ENCODE data around the gene ACOT8. TPM values are rescaled to one million over a fixed set of nuclear protein-coding genes. Genes with fewer than 3 reads are reported as not detected.

Gene ACOT8
- total and polyA plus RNA-seq, 2 of the 4 experiments (the other 2 are of a cell fraction), result 29.8 to 47.5 TPM

GRCh38 chr20:45859916-45860315 lies 2.7 kb upstream of the ACOT8 start:
- H2BK20ac ChIP-seq (ENCODE audit: low read depth, low read length), result no peak overlapping the region
- no peak for TF ChIP-seq USF2 (IDR thresholded peaks at IDR 0.05; ENCODE audit: low read depth, low read length)
- TF ChIP-seq BHLHE40 (IDR thresholded peaks at IDR 0.05; ENCODE audit: low read depth, low read length), result no peak
- no peak for TF ChIP-seq ELK1 (IDR thresholded peaks at IDR 0.05; ENCODE audit: borderline replicate concordance, low read depth, low read length)
- TF ChIP-seq RAD21 (IDR thresholded peaks at IDR 0.05; ENCODE audit: low read length), result no peak
- no peak for TF ChIP-seq CTCF (conservative IDR thresholded peaks at IDR 0.05; ENCODE audit: low read depth, low read length)
- TF ChIP-seq CHD1 (IDR thresholded peaks at IDR 0.05; ENCODE audit: low read depth, low read length), result no peak
- TF ChIP-seq SMC3 (IDR thresholded peaks at IDR 0.05; ENCODE audit: low read depth, low read length), result no peak
- TF ChIP-seq RCOR1 (IDR thresholded peaks at IDR 0.05; ENCODE audit: insufficient replicate concordance, low read length), result no peak
- TF ChIP-seq CEBPB (IDR thresholded peaks at IDR 0.05; ENCODE audit: low read depth, low read length), result no peak
- no peak for TF ChIP-seq MAZ (IDR thresholded peaks at IDR 0.05; ENCODE audit: borderline replicate concordance, low read depth, low read length)
- TF ChIP-seq RFX5 (IDR thresholded peaks at IDR 0.05; ENCODE audit: low read depth, low read length), result no peak
- TF ChIP-seq MXI1 (IDR thresholded peaks at IDR 0.05; ENCODE audit: borderline replicate concordance, low read depth, low read length), result no peak
- no peak for TF ChIP-seq FOS (IDR thresholded peaks at IDR 0.05; ENCODE audit: low read depth, low read length)
- no peak for TF ChIP-seq POLR2A (IDR thresholded peaks at IDR 0.05; ENCODE audit: low read depth, low read length)
- TF ChIP-seq MAFK (IDR thresholded peaks at IDR 0.05; ENCODE audit: low read depth, low read length), result no peak
- TF ChIP-seq NFE2L2 (IDR thresholded peaks at IDR 0.05; ENCODE audit: low read depth, low read length), result no peak
- H2BK15ac ChIP-seq (ENCODE audit: low read depth, low read length), result no peak overlapping the region
- peaks cover 26 to 52% of the 10 kb centered on the region in 2 experiments for H3K79me1 ChIP-seq (ENCODE audit: low read depth in 1 of 2, low read length in 2 of 2)
- H2AFZ ChIP-seq (replicated peaks; ENCODE audit: low read length, poor library complexity), result no peak overlapping the region
- no peak overlapping the region for H2BK5ac ChIP-seq (ENCODE audit: low read depth, low read length, poor library complexity, severe bottlenecking)
- H2BK120ac ChIP-seq (ENCODE audit: low read depth, low read length), result no peak overlapping the region
- dilution Hi-C loops (cut with HindIII; ENCODE audit: low sequenced_read_pairs, unreplicated experiment), result no loop called here
- 100% methylated on average over 1 of the region's 5 CpGs; no CpG with 5 or more reads in 1 of the 2 experiments for WGBS, 2 experiments (ENCODE audit: extremely low coverage in 2 of 2, insufficient read length in 1 of 2)
- ChIA-PET POLR2A (ENCODE audit: unreplicated experiment) (no interaction called here), CTCF (interaction anchor here (0.6 kb wide), 1 partner anchor 20 kb away, joined by 3 read pairs; no protein-coding TSS in a partner anchor)
- in situ Hi-C loops (cut with MboI; ENCODE audit: low sequenced_read_pairs), result no loop called here
- H3K27me3 ChIP-seq (ENCODE audit: control insufficient read depth, insufficient read depth, low read length), result no peaks in the 10 kb centered on the region
- no peak overlapping the region for H4K5ac ChIP-seq (ENCODE audit: low read depth, low read length)
- no peaks in the 10 kb centered on the region for H4K20me1 ChIP-seq (ENCODE audit: insufficient read depth, low read length)
- no peaks in the 10 kb centered on the region for H3K9me3 ChIP-seq (ENCODE audit: control insufficient read depth, insufficient read depth, low read length)
- no peak overlapping the region for H3K56ac ChIP-seq (ENCODE audit: extremely low read depth, insufficient read depth, low read length)
- BruUV-seq (replicated peaks), result no TSS peak
- H3K4me1 ChIP-seq (ENCODE audit: control insufficient read depth, insufficient read depth, low read length), result peaks cover 6% of the 10 kb centered on the region; the same call in 1 of the 2 replicates
- H3K14ac ChIP-seq (replicated peaks; ENCODE audit: low read depth, low read length), result no peak overlapping the region
- H3K9ac ChIP-seq (ENCODE audit: low read depth, low read length), result no peak overlapping the region
- H4K8ac ChIP-seq (ENCODE audit: low read depth in 2 of 2, low read length in 2 of 2), result no peak overlapping the region
- H2AK5ac ChIP-seq (ENCODE audit: low read depth, low read length), result no peak overlapping the region
- no peak overlapping the region for H3K27ac ChIP-seq (ENCODE audit: insufficient read depth, low read length)
- ATAC-seq (ENCODE audit: low read depth) (no peak), DNase-seq (no peak)
- H3K9me1 ChIP-seq (ENCODE audit: insufficient read depth, low read length), result peaks cover 8% of the 10 kb centered on the region
- no peak overlapping the region for H3K18ac ChIP-seq (ENCODE audit: low read depth, low read length)
- no peak overlapping the region for H4K91ac ChIP-seq (ENCODE audit: insufficient read depth, low read depth, low read length)
- H3K36me3 ChIP-seq (ENCODE audit: control insufficient read depth, insufficient read depth, low read length), result peaks cover under 1% of the 10 kb centered on the region; the same call in 1 of the 2 replicates
- no peak overlapping the region for H3K4me2 ChIP-seq (ENCODE audit: low read depth, low read length)
- no peak overlapping the region for H3K4me3 ChIP-seq (ENCODE audit: insufficient read depth, low read depth, low read length)
- intact Hi-C loops (cut with micrococcal nuclease), result loop anchor here (2.0 kb wide), 1 partner anchor 75 kb away; no protein-coding TSS in a partner anchor
- no peak overlapping the region for H2AK9ac ChIP-seq (replicated peaks; ENCODE audit: low read depth, low read length, poor library complexity)
- H3K4ac ChIP-seq (ENCODE audit: low read depth, low read length), result no peak overlapping the region
- no peak overlapping the region for H3K23ac ChIP-seq (ENCODE audit: low read depth, low read length)

All from IMR-90 (cell line).